HG03432 (cell line): ENCODE data around the gene NEURL3.
"Not testable (repeated sequence)": the region's sequence is repeated elsewhere in the genome, so short reads cannot be mapped to it uniquely, and the experiment has no call there.

Experiments
- ATAC-seq: cut with Tn5 transposase; IDR thresholded peaks from one replicate; pipeline ENCODE4 v1.9.1; 2021; ENCODE audit warnings: mild to moderate bottlenecking, moderate library complexity; ENCODE audit not compliant: unreplicated experiment

NEURL3 gene

GRCh38 chr2:96508521-96509113, 3.5 kb upstream of the NEURL3 start:
- no peak for ATAC-seq

GRCh38 chr2:96507957-96508520, 2.9 kb upstream of the NEURL3 start:
- ATAC-seq: peak; percentile 63

GRCh38 chr2:96506907-96507240, 1.7 kb upstream of the NEURL3 start:
- no peak for ATAC-seq

GRCh38 chr2:96506016-96506906, 1.1 kb upstream of the NEURL3 start:
- ATAC-seq: no peak

GRCh38 chr2:96503637-96504243, 1.4 kb downstream of the NEURL3 start:
- peak; percentile 9 for ATAC-seq

GRCh38 chr2:96502891-96503636, 2.1 kb downstream of the NEURL3 start:
- peak; percentile 40 for ATAC-seq

GRCh38 chr2:96501886-96502810, 3.0 kb downstream of the NEURL3 start:
- peak; percentile 18 for ATAC-seq

- ATAC-seq: peak; percentile 62
Observed at GRCh38 chr2:96501471-96501874, 3.7 kb downstream of the NEURL3 start.

- ATAC-seq: no peak
Observed at GRCh38 chr2:96500385-96501066, 4.6 kb downstream of the NEURL3 start.

GRCh38 chr2:96499061-96499960, 5.8 kb downstream of the NEURL3 start:
- ATAC-seq: no peak

GRCh38 chr2:96498611-96499010, 6.5 kb downstream of the NEURL3 start:
- not testable (repeated sequence) for ATAC-seq

- ATAC-seq: no peak
Observed at GRCh38 chr2:96498021-96498431, 7.1 kb downstream of the NEURL3 start.

- no peak for ATAC-seq
Observed at GRCh38 chr2:96495982-96496629, 9.1 kb downstream of the NEURL3 start.

GRCh38 chr2:96494188-96494587, 11.0 kb downstream of the NEURL3 start:
- ATAC-seq: no peak

- no peak for ATAC-seq
Observed at GRCh38 chr2:96493072-96493471, 12.1 kb downstream of the NEURL3 start.

GRCh38 chr2:96491860-96492497, 13.2 kb downstream of the NEURL3 start:
- no peak for ATAC-seq

- ATAC-seq: no peak
Observed at GRCh38 chr2:96489663-96490062, 15.5 kb downstream of the NEURL3 start.
